ENCODE data around the gene RASA4B.
A peak's percentile ranks its signal among the peaks of the same experiment; 100 is the strongest.
"Not testable (repeated sequence)": the region's sequence is repeated elsewhere in the genome, so short reads cannot be mapped to it uniquely, and the experiment has no call there.

The RASA4B gene

GRCh38 chr7:102474116-102474515 lies 43.5 kb downstream of the RASA4B start:
- DNase-seq (ENCODE audit: low read depth, low spot score), result not testable (repeated sequence)

GRCh38 chr7:102473271-102473991 lies 44.1 kb downstream of the RASA4B start:
- DNase-seq (ENCODE audit: low read depth, low spot score), result no peak

DNA sequence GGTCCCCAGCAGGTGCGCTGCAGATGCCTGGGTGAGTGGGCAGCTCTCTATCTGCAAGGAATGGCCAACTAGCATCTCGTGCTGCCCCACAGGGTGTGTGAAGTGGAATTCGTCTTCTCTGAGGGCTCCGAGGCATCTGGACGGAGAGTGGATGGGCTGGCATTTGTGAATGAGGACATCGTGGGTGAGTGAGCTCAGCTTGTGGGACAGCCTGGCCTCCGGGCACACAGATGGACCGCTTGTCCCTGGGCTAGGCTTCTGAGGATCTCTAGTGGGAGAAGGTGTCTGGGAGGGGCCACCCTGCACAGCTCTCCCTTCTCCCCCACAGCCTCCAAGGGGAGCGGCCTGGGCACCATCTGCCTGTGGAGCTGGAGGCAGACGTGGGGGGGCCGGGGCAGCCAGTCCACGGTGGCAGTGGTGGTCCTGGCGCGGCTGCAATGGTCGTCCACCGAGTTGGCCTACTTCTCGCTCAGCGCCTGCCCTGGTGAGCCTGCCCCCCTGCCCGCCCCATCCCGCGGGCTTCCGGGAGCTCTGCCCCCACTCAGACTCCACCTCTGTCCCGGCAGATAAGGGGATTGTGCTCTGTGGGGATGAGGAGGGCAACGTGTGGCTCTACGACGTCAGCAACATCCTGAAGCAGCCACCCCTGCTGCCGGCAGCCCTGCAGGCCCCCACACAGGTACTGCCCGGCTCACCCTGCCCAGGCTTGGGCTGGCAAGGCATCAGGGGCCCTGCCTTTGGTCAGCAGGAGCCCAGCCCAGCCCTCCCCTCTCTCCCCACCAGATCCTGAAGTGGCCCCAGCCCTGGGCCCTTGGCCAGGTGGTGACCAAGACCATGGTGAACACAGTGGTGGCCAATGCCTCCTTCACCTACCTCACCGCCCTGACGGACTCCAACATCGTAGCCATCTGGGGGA lies 45.2 kb downstream of the RASA4B start:
- DNase-seq (ENCODE audit: low read depth, low spot score), result no peak

- no peak for DNase-seq (ENCODE audit: low read depth, low spot score)
Measured at GRCh38 chr7:102471791-102472125, 45.8 kb downstream of the RASA4B start.

DNA sequence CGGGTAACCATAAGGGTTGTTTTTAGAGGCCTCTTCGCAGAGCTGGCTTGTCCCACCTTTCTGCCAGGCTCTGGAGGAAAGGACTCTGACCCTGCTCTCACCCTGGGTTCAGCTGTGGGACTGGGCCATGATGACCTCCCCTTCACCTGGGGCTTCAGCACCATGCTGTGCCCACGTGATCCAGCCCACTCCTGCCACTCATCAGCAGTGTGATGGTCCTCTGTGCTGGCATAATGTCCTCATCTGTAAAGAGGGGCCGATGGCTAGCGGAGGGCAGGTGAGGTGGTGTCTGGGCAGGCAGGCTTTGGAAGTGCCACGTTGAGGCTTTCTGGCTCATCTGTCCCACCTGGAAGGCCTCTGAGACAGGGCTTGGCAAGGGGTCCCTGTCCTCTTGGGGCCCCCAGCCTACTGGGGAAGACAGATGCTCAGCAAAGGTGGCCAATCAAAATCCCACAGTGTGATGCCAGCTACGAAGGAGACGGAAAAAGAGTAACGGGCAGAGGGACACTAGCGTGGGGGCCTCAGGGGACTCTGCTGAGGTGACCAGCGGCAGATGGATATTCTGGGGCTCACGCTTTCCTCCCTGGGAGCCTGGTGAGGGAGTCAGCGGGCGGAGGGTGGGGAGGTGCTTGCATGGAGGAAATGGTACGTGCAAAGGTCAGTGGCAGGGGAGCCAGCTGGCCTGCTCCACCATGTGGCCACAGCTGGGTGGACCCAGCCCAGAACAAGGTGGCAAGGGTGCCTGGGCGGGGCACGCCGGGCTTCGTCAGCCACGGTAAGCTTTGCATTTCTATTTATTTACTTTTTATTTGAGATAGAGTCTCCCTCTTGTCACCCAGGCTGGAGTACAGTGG lies 47.4 kb downstream of the RASA4B start:
- no peak for DNase-seq (ENCODE audit: low read depth, low spot score)

GRCh38 chr7:102469351-102469971 lies 48.1 kb downstream of the RASA4B start:
- no peak for DNase-seq (ENCODE audit: low read depth, low spot score)

GRCh38 chr7:102468478-102469350 lies 48.9 kb downstream of the RASA4B start:
- no peak for DNase-seq (ENCODE audit: low read depth, low spot score)

- DNase-seq (ENCODE audit: low read depth, low spot score), result no peak
Measured at GRCh38 chr7:102467581-102468477, 49.7 kb downstream of the RASA4B start.

GRCh38 chr7:102466097-102466496 lies 51.5 kb downstream of the RASA4B start:
- no peak for DNase-seq (ENCODE audit: low read depth, low spot score)

GRCh38 chr7:102464577-102465280 lies 52.8 kb downstream of the RASA4B start, which contains the start of the genes ALKBH4 and LRWD1:
Gene ALKBH4 (minus strand): TSS chr7:102464863. CDS start chr7:102464836, 27 bp downstream.
Gene LRWD1 (plus strand): TSS chr7:102464984. CDS start chr7:102465081, 97 bp downstream.
- DNase-seq (ENCODE audit: low read depth, low spot score), result peak; percentile 66

GRCh38 chr7:102463841-102464576 lies 53.6 kb downstream of the RASA4B start:
- DNase-seq (ENCODE audit: low read depth, low spot score), result no peak

DNA sequence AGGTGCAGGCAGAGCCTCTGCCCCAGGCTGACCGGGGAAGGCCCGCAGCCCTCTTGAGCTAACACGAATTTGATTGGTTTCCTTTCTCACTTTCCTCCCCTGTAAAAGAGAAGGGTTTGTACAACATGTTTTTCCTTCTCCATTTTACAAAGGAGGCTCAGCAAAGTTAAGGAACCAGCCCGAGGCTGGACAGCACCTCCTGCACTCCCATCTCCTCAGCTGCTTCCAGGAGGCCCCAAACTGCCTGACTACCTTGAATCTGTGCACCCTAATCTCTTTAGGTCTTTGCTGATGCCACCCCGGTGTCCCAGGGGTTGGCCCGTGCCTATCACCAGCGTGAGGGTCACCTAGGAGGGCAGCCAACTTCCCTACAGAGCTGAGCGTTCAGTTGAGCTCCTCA lies 57.1 kb downstream of the RASA4B start:
- DNase-seq (ENCODE audit: low read depth, low spot score), result no peak

DNA sequence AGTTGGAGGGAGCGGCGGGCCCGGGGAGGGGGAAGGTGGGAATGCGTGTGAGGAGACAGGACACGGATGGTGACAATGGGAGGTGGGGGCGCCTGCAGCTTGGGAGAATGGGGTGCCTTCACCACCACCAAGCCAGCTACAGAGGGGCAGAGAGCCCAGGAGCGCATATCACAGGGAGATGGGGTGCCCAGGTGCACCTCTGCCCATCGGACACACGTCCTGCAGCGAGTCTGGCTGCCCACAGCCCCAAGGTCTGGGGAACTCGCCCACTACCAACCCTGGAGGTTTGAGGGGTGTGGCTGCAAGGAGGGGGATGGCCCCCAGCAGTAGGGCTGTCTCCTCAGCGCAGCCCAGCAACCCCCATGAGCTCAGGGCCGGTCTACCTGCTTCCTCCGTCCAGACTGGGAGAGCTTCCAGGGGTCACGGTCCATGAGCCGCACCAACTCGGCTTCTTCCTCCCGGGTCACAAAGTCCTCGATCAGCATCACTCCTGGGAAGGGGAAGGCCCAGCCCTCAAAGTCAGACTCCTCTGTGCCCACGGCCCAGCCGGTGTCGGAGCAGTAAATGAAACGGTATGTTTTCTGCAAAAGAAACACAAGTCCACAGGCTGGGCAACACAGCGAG lies 58.2 kb downstream of the RASA4B start:
- DNase-seq (ENCODE audit: low read depth, low spot score), result no peak

DNA sequence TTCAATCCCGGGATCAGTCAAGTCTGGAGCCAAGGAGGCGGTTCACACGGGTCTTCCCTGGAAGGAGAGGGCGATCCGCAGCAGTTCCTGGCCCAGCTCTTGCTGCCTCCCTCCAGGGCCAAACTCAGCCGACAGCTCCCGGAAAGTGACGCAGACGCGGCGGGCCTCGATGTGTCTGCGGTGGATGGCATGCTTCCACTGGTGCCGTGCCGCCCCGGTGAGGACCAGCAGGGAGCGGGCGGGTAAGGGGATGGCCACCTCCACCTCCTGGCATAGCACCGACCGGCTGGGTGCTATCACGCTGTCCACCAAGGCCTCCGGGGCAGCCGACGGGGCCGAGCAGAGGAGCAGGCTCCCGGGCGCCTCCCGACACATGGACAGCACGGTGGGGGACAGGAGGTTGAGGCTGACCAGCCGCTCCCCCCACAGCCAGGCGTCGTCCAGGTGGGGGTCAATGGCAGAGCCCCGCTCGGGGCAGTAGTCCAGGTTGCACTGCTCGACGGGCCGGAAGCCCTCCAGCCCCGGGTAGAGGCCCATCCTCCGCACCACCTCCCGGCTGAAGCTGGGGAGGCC lies 60.1 kb downstream of the RASA4B start:
- DNase-seq (ENCODE audit: low read depth, low spot score), result no peak

- DNase-seq (ENCODE audit: low read depth, low spot score), result no peak
Measured at GRCh38 chr7:102456327-102456726, 61.2 kb downstream of the RASA4B start.

DNA sequence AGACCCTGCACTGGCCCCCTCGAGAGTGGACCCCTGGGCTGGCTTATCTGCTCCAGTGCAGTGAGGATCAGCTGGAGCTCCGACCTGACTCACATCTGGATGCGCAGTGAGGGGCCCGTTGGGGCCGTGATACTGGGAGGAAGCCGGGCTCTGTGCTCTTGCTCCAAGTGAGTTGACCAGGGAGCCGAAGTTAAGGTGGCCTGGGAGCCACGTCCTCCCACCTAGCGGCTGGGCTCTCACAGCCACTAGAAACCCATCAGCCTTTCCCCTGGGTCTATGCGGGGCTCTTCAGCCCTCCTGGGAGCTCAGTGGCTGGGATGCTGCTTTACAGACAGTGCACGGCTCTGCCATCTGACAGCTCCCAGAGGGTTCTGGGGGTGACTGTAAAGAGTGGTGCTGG lies 62.0 kb downstream of the RASA4B start:
- no peak for DNase-seq (ENCODE audit: low read depth, low spot score)

- DNase-seq (ENCODE audit: low read depth, low spot score), result not testable (repeated sequence)
Measured at GRCh38 chr7:102454932-102455331, 62.6 kb downstream of the RASA4B start.
